NB4 (cell line): ENCODE results near the gene TBXAS1.

Source experiments
- DNase-seq: peaks from one replicate; pipeline ENCODE4 v3.0.0; 2010; ENCODE audit warnings: low read depth
- H3K4me3 ChIP-seq: one replicate; pipeline ENCODE4 v1.5.1; 2011; ENCODE audit warnings: mild to moderate bottlenecking, low read depth, low read length, moderate library complexity
- CTCF ChIP-seq: IDR thresholded peaks from one replicate; pipeline ENCODE4 v1.5.1; 2012; ENCODE audit warnings: low read depth, low read length
- MAX ChIP-seq: IDR thresholded peaks from 2 replicates; pipeline ENCODE4 v1.6.1; 2011; ENCODE audit warnings: low read depth, low read length
- MYC ChIP-seq: IDR thresholded peaks from 2 replicates; pipeline ENCODE4 v1.6.1; 2011; ENCODE audit warnings: low read depth, low read length
- POLR2A ChIP-seq: IDR thresholded peaks from 2 replicates; pipeline ENCODE4 v1.6.1; 2011; ENCODE audit warnings: mild to moderate bottlenecking; ENCODE audit not compliant: insufficient read length; ENCODE audit errors: extremely low read depth

The TBXAS1 gene

GRCh38 chr7:139846297-139846696 is 17.2 kb downstream of the TBXAS1 start:
- DNase-seq: no peak
- no peak overlapping the region for H3K4me3 ChIP-seq
- no peak for TF ChIP-seq POLR2A
- no peak for TF ChIP-seq CTCF
- no peak for TF ChIP-seq MYC
- no peak for TF ChIP-seq MAX

GRCh38 chr7:139848274-139848673 is 19.2 kb downstream of the TBXAS1 start:
- no peak for DNase-seq
- no peak overlapping the region for H3K4me3 ChIP-seq
- no peak for TF ChIP-seq MYC
- no peak for TF ChIP-seq POLR2A
- no peak for TF ChIP-seq CTCF
- no peak for TF ChIP-seq MAX

- DNase-seq: no peak
- no peak overlapping the region for H3K4me3 ChIP-seq
- TF ChIP-seq POLR2A (no peak), CTCF (no peak), MAX (no peak), MYC (no peak)
Observed at GRCh38 chr7:139850906-139851305, 21.8 kb downstream of the TBXAS1 start.

GRCh38 chr7:139851770-139852481 is 22.9 kb downstream of the TBXAS1 start:
- H3K4me3 ChIP-seq: no peak overlapping the region
- TF ChIP-seq CTCF (no peak), POLR2A (no peak), MYC (no peak), MAX (no peak)
- no peak for DNase-seq

GRCh38 chr7:139852482-139852845 is 23.4 kb downstream of the TBXAS1 start:
- DNase-seq: no peak
- no peak overlapping the region for H3K4me3 ChIP-seq
- TF ChIP-seq POLR2A (no peak), CTCF (no peak), MAX (no peak), MYC (no peak)
